Measurements from ENCODE around the gene PYROXD2. TPM values are rescaled to one million over a fixed set of nuclear protein-coding genes. Genes with fewer than 3 reads are reported as not detected.

The PYROXD2 gene
- total RNA-seq, 2 experiments from 2014 or later = 0.41 to 4.3 TPM

GRCh38 chr10:98435178-98435577 lies 20.2 kb upstream of the PYROXD2 start:
- ChIA-PET CTCF (ENCODE audit: unreplicated experiment) (no interaction called here), POLR2A (interaction anchor here (2.1 kb wide), 1 partner anchor 11 kb away, joined by 7 read pairs; the partner anchor contains the start of gene HPS1)

GRCh38 chr10:98433881-98434732 lies 19.1 kb upstream of the PYROXD2 start:
- Histone ChIP-seq H3K4me1 (ENCODE audit: insufficient read depth, low read length, poor library complexity, severe bottlenecking) (no peaks in the 10 kb centered on the region), H4K20me1 (ENCODE audit: insufficient read depth, low read length) (no peaks in the 10 kb centered on the region), H2AFZ (ENCODE audit: low read length) (no peak overlapping the region), H3K4me2 (ENCODE audit: low read length) (no peak overlapping the region), H3K27ac (ENCODE audit: low read depth, low read length, poor library complexity, severe bottlenecking) (no peak overlapping the region), H3K4me3 (ENCODE audit: low read depth, low read length, poor library complexity, severe bottlenecking) (no peak overlapping the region), H3K36me3 (ENCODE audit: insufficient read depth, low read length) (peaks cover 84% of the 10 kb centered on the region), H3K9me3 (ENCODE audit: low read length) (peaks cover 5% of the 10 kb centered on the region; the same call in 1 of the 2 replicates), H3K79me2 (ENCODE audit: insufficient read depth, low read depth, low read length) (no peaks in the 10 kb centered on the region), H3K9me2 (ENCODE audit: insufficient read depth, low read length) (no peaks in the 10 kb centered on the region)
- no peak for DNase-seq (ENCODE audit: low spot score)
- no TSS peak for BruUV-seq (replicated peaks)
- ChIA-PET POLR2A (no interaction called here), CTCF (ENCODE audit: unreplicated experiment) (interaction anchor here (0.8 kb wide), 1 partner anchor 9 kb away, joined by 3 read pairs; no protein-coding TSS in a partner anchor)
- intact Hi-C loops (cut with micrococcal nuclease; ENCODE audit: unreplicated experiment) = no loop called here
- no peak for TF ChIP-seq CTCF (conservative IDR thresholded peaks at IDR 0.05; ENCODE audit: low read length)
- no peak for TF ChIP-seq EZH2phosphoT487 (IDR thresholded peaks at IDR 0.05; ENCODE audit: borderline replicate concordance, low read depth, low read length)

More at GRCh38 chr10:98435178-98435577, 20.2 kb upstream of the PYROXD2 start:
- H3K9me3 ChIP-seq (ENCODE audit: low read length) = peaks cover 5% of the 10 kb centered on the region; the same call in 1 of the 2 replicates
- intact Hi-C loops (cut with micrococcal nuclease; ENCODE audit: unreplicated experiment) = no loop called here
- H3K4me3 ChIP-seq (ENCODE audit: low read depth, low read length, poor library complexity, severe bottlenecking) = no peak overlapping the region
- no TSS peak for BruUV-seq (replicated peaks)
- no peak overlapping the region for H2AFZ ChIP-seq (ENCODE audit: low read length)
- no peak overlapping the region for H3K27ac ChIP-seq (ENCODE audit: low read depth, low read length, poor library complexity, severe bottlenecking)
- no peaks in the 10 kb centered on the region for H3K79me2 ChIP-seq (ENCODE audit: insufficient read depth, low read depth, low read length)
- TF ChIP-seq CTCF (conservative IDR thresholded peaks at IDR 0.05; ENCODE audit: low read length) (no peak), EZH2phosphoT487 (IDR thresholded peaks at IDR 0.05; ENCODE audit: borderline replicate concordance, low read depth, low read length) (no peak)
- peaks cover 84% of the 10 kb centered on the region for H3K36me3 ChIP-seq (ENCODE audit: insufficient read depth, low read length)
- H3K4me2 ChIP-seq (ENCODE audit: low read length) = no peak overlapping the region
- H4K20me1 ChIP-seq (ENCODE audit: insufficient read depth, low read length) = no peaks in the 10 kb centered on the region
- H3K9me2 ChIP-seq (ENCODE audit: insufficient read depth, low read length) = no peaks in the 10 kb centered on the region
- H3K4me1 ChIP-seq (ENCODE audit: insufficient read depth, low read length, poor library complexity, severe bottlenecking) = no peaks in the 10 kb centered on the region
- no peak for DNase-seq (ENCODE audit: low spot score)

GRCh38 chr10:98433371-98433770 lies 18.4 kb upstream of the PYROXD2 start:
- intact Hi-C loops (cut with micrococcal nuclease; ENCODE audit: unreplicated experiment) = no loop called here
- no TSS peak for BruUV-seq (replicated peaks)
- ChIA-PET CTCF (ENCODE audit: unreplicated experiment) (no interaction called here), POLR2A (no interaction called here)
- TF ChIP-seq EZH2phosphoT487 (IDR thresholded peaks at IDR 0.05; ENCODE audit: borderline replicate concordance, low read depth, low read length) = no peak
- TF ChIP-seq CTCF (conservative IDR thresholded peaks at IDR 0.05; ENCODE audit: low read length) = no peak
- DNase-seq (ENCODE audit: low spot score) = no peak
- Histone ChIP-seq H3K27ac (ENCODE audit: low read depth, low read length, poor library complexity, severe bottlenecking) (no peak overlapping the region), H3K4me3 (ENCODE audit: low read depth, low read length, poor library complexity, severe bottlenecking) (no peak overlapping the region), H3K79me2 (ENCODE audit: insufficient read depth, low read depth, low read length) (no peaks in the 10 kb centered on the region), H2AFZ (ENCODE audit: low read length) (no peak overlapping the region), H3K9me2 (ENCODE audit: insufficient read depth, low read length) (no peaks in the 10 kb centered on the region), H4K20me1 (ENCODE audit: insufficient read depth, low read length) (no peaks in the 10 kb centered on the region), H3K4me2 (ENCODE audit: low read length) (no peak overlapping the region), H3K36me3 (ENCODE audit: insufficient read depth, low read length) (peaks cover 79% of the 10 kb centered on the region), H3K4me1 (ENCODE audit: insufficient read depth, low read length, poor library complexity, severe bottlenecking) (no peaks in the 10 kb centered on the region), H3K9me3 (ENCODE audit: low read length) (peaks cover 5% of the 10 kb centered on the region; the same call in 1 of the 2 replicates)
